Keratinocyte (primary cell): ENCODE measurements around the gene ZNF407.

Experiments used
- EZH2 ChIP-seq: IDR thresholded peaks from one replicate; pipeline ENCODE4 v1.6.1; 2012; ENCODE audit warnings: inconsistent platforms, mild to moderate bottlenecking, low read length, moderate library complexity
- TF ChIP-seq, protein P1 (sequence below), 3 experiments: IDR thresholded peaks in 1 of 3; conservative IDR thresholded peaks in 1 of 3; optimal IDR thresholded peaks in 1 of 3; 2 replicates in 2 of 3; 3 replicates in 1 of 3; pipeline versions ENCODE3 to v1.5.1; 2011; ENCODE audit warnings: low read length in 3 of 3, mild to moderate bottlenecking in 3 of 3, moderate library complexity in 2 of 3, control low read depth in 1 of 3, inconsistent platforms in 1 of 3; ENCODE audit not compliant: insufficient read depth in 2 of 3; ENCODE audit errors: extremely low read depth in 1 of 3

GRCh38 chr18:74841248-74841647 lies 243.6 kb downstream of the ZNF407 start:
- TF ChIP-seq, protein P1, sequence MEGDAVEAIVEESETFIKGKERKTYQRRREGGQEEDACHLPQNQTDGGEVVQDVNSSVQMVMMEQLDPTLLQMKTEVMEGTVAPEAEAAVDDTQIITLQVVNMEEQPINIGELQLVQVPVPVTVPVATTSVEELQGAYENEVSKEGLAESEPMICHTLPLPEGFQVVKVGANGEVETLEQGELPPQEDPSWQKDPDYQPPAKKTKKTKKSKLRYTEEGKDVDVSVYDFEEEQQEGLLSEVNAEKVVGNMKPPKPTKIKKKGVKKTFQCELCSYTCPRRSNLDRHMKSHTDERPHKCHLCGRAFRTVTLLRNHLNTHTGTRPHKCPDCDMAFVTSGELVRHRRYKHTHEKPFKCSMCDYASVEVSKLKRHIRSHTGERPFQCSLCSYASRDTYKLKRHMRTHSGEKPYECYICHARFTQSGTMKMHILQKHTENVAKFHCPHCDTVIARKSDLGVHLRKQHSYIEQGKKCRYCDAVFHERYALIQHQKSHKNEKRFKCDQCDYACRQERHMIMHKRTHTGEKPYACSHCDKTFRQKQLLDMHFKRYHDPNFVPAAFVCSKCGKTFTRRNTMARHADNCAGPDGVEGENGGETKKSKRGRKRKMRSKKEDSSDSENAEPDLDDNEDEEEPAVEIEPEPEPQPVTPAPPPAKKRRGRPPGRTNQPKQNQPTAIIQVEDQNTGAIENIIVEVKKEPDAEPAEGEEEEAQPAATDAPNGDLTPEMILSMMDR (optimal IDR thresholded peaks at IDR 0.05 in 1 of 3, IDR thresholded peaks at IDR 0.05 in 1 of 3, conservative IDR thresholded peaks at IDR 0.05 in 1 of 3; ENCODE audit: extremely low read depth in 1 of 3, insufficient read depth in 2 of 3, low read length in 3 of 3) = no peak
- TF ChIP-seq EZH2 = no peak
